ENCODE measurements around the gene TTBK1. TPM values are rescaled to one million over a fixed set of nuclear protein-coding genes. Genes with fewer than 3 reads are reported as not detected.

The TTBK1 gene
- total and polyA plus RNA-seq, 2 donors (not counting 1 experiment from before 2014, with no cell fraction given), result under 0.01 TPM; not detected in 1

- DNase-seq (ENCODE audit: low read depth in 2 of 2), result peak in 1 of 2 donors; percentile 69
- no peaks in the 10 kb centered on the region for H4K20me1 ChIP-seq (ENCODE audit: control insufficient read depth, extremely low read depth, insufficient read depth, low read length)
- H3K27me3 ChIP-seq (ENCODE audit: control insufficient read depth, insufficient read depth, low read length), result peaks cover 17% of the 10 kb centered on the region
- no peaks in the 10 kb centered on the region for H3K79me2 ChIP-seq (ENCODE audit: control insufficient read depth, insufficient read depth, low read length)
- no peak overlapping the region for H2AFZ ChIP-seq (ENCODE audit: low read length)
- H3K4me2 ChIP-seq (ENCODE audit: extremely low read depth, insufficient read depth, low read length), result no peak overlapping the region
- no peaks in the 10 kb centered on the region for H3K36me3 ChIP-seq (ENCODE audit: control insufficient read depth, insufficient read depth, low read length)
- no peak overlapping the region for H3K27ac ChIP-seq (ENCODE audit: insufficient read depth, low read length)
- TF ChIP-seq EZH2 (IDR thresholded peaks at IDR 0.05; ENCODE audit: low read length, missing control alignments), result peak; percentile 51
- no peak for TF ChIP-seq CTCF (conservative IDR thresholded peaks at IDR 0.05 in 1 of 2, IDR thresholded peaks at IDR 0.05 in 1 of 2; ENCODE audit: low read depth in 1 of 2, low read length in 2 of 2)
- no peaks in the 10 kb centered on the region for H3K4me1 ChIP-seq (ENCODE audit: control insufficient read depth, extremely low read depth, insufficient read depth, low read length)
- H3K4me3 ChIP-seq (replicated peaks in 1 of 4; ENCODE audit: control extremely low read depth in 1 of 4, insufficient read depth in 1 of 4, low read depth in 3 of 4, low read length in 4 of 4), result no peak overlapping the region
- no peaks in the 10 kb centered on the region for H3K9me3 ChIP-seq (ENCODE audit: control insufficient read depth, insufficient read depth, low read depth, low read length)
- no peak overlapping the region for H3K9ac ChIP-seq (ENCODE audit: insufficient read depth, low read length)
Observed at GRCh38 chr6:43278524-43279078, 35.3 kb downstream of the TTBK1 start.

GRCh38 chr6:43280234-43280633 is 37.0 kb downstream of the TTBK1 start:
- Histone ChIP-seq H2AFZ (ENCODE audit: low read length) (no peak overlapping the region), H3K27ac (ENCODE audit: insufficient read depth, low read length) (no peak overlapping the region), H3K4me3 (replicated peaks in 1 of 4; ENCODE audit: control extremely low read depth in 1 of 4, insufficient read depth in 1 of 4, low read depth in 3 of 4, low read length in 4 of 4) (no peak overlapping the region), H3K27me3 (ENCODE audit: control insufficient read depth, insufficient read depth, low read length) (peaks cover 3% of the 10 kb centered on the region), H3K79me2 (ENCODE audit: control insufficient read depth, insufficient read depth, low read length) (no peaks in the 10 kb centered on the region), H3K9me3 (ENCODE audit: control insufficient read depth, insufficient read depth, low read depth, low read length) (no peaks in the 10 kb centered on the region), H3K4me1 (ENCODE audit: control insufficient read depth, extremely low read depth, insufficient read depth, low read length) (no peaks in the 10 kb centered on the region), H4K20me1 (ENCODE audit: control insufficient read depth, extremely low read depth, insufficient read depth, low read length) (no peaks in the 10 kb centered on the region), H3K4me2 (ENCODE audit: extremely low read depth, insufficient read depth, low read length) (no peak overlapping the region), H3K36me3 (ENCODE audit: control insufficient read depth, insufficient read depth, low read length) (no peaks in the 10 kb centered on the region), H3K9ac (ENCODE audit: insufficient read depth, low read length) (no peak overlapping the region)
- DNase-seq (ENCODE audit: low read depth in 2 of 2), result no peak
- TF ChIP-seq EZH2 (IDR thresholded peaks at IDR 0.05; ENCODE audit: low read length, missing control alignments), result no peak
- no peak for TF ChIP-seq CTCF (conservative IDR thresholded peaks at IDR 0.05 in 1 of 2, IDR thresholded peaks at IDR 0.05 in 1 of 2; ENCODE audit: low read depth in 1 of 2, low read length in 2 of 2)

GRCh38 chr6:43282060-43282459 is 38.8 kb downstream of the TTBK1 start:
- H3K4me2 ChIP-seq (ENCODE audit: extremely low read depth, insufficient read depth, low read length), result no peak overlapping the region
- TF ChIP-seq EZH2 (IDR thresholded peaks at IDR 0.05; ENCODE audit: low read length, missing control alignments), result no peak
- no peaks in the 10 kb centered on the region for H3K79me2 ChIP-seq (ENCODE audit: control insufficient read depth, insufficient read depth, low read length)
- H3K27me3 ChIP-seq (ENCODE audit: control insufficient read depth, insufficient read depth, low read length), result peaks cover 10% of the 10 kb centered on the region
- no peak overlapping the region for H3K4me3 ChIP-seq (replicated peaks in 1 of 4; ENCODE audit: control extremely low read depth in 1 of 4, insufficient read depth in 1 of 4, low read depth in 3 of 4, low read length in 4 of 4)
- H3K27ac ChIP-seq (ENCODE audit: insufficient read depth, low read length), result no peak overlapping the region
- H3K4me1 ChIP-seq (ENCODE audit: control insufficient read depth, extremely low read depth, insufficient read depth, low read length), result no peaks in the 10 kb centered on the region
- H3K9ac ChIP-seq (ENCODE audit: insufficient read depth, low read length), result no peak overlapping the region
- H3K9me3 ChIP-seq (ENCODE audit: control insufficient read depth, insufficient read depth, low read depth, low read length), result no peaks in the 10 kb centered on the region
- H4K20me1 ChIP-seq (ENCODE audit: control insufficient read depth, extremely low read depth, insufficient read depth, low read length), result no peaks in the 10 kb centered on the region
- H2AFZ ChIP-seq (ENCODE audit: low read length), result no peak overlapping the region
- DNase-seq (ENCODE audit: low read depth in 2 of 2), result no peak
- H3K36me3 ChIP-seq (ENCODE audit: control insufficient read depth, insufficient read depth, low read length), result no peaks in the 10 kb centered on the region

Measured in fibroblast of lung (primary cell).